GM23338 (cell line): Measurements from ENCODE around the gene MYO3B. TPM values are rescaled to one million over a fixed set of nuclear protein-coding genes. Genes with fewer than 3 reads are reported as not detected.

ENCODE experiments used
- polyA plus RNA-seq: library from polyadenylated mRNA; unstranded; fragments of >200 nt; fragmentation: Nextera tagmentation; extraction: Ambion mirVana; gene quantifications from 2 replicates; pipeline ENCODE4 v1.2.1, GENCODE V29; 2016
- small RNA-seq: library from RNA; depleted of rRNA; stranded (forward); fragments of <200 nt; gene quantifications from one replicate; pipeline ENCODE3, GENCODE V24; 2014; ENCODE audit warnings: low replicate concordance
- total RNA-seq: library from RNA; depleted of rRNA; stranded (reverse); fragments of >200 nt; shearing (Covaris generic); gene quantifications from 2 replicates; pipeline ENCODE4 v1.2.3, GENCODE V29; 2014

Gene MYO3B
- total and polyA plus RNA-seq, 2 experiments from 2014 or later: 0.42 TPM; not detected in 1

Small RNAs within 50 kb of the gene (small RNA-seq; reads per million reads assigned to genes)
- not detected for gene RF02271
